Psoas muscle (tissue), 8 donors: Measurements from ENCODE around the gene CFAP74. TPM values are rescaled to one million over a fixed set of nuclear protein-coding genes. Genes with fewer than 3 reads are reported as not detected.

ENCODE experiments used
- ATAC-seq, 4 donors: fragments of 200-7000 bp; cut with Tn5 transposase; one replicate each; pipeline ENCODE4 v1.9.1; 2020; ENCODE audit warnings: moderate library complexity in 3 of 4, mild to moderate bottlenecking in 2 of 4
- DNase-seq, 2 donors: peaks; one replicate each; pipeline ENCODE4 v3.0.0-alpha.2; 2020
- H3K27ac ChIP-seq: fragments of 200-600 bp; one replicate; pipeline ENCODE4 v1.8.0; 2022
- H3K27me3 ChIP-seq, 3 donors: fragments of 200-600 bp in 1 of 3; one replicate each; pipeline versions ENCODE4 v1.6.1 to v1.8.0; 2013 to 2022; ENCODE audit warnings: low read length in 2 of 3, mild to moderate bottlenecking in 2 of 3, moderate library complexity in 1 of 3; ENCODE audit not compliant: insufficient read depth in 3 of 3
- H3K36me3 ChIP-seq, 2 donors: fragments of 200-600 bp in 1 of 2; one replicate each; pipeline versions ENCODE4 v1.6.1 to v1.8.0; 2013 to 2022; ENCODE audit warnings: low read depth in 1 of 2, mild to moderate bottlenecking in 1 of 2, moderate library complexity in 1 of 2; ENCODE audit not compliant: insufficient read depth in 1 of 2
- H3K4me1 ChIP-seq: fragments of 200-600 bp; one replicate; pipeline ENCODE4 v1.8.0; 2022
- H3K4me3 ChIP-seq: fragments of 200-600 bp; one replicate; pipeline ENCODE4 v1.8.0; 2022; ENCODE audit warnings: mild to moderate bottlenecking
- H3K9me3 ChIP-seq: fragments of 200-600 bp; one replicate; pipeline ENCODE4 v1.8.0; 2022
- WGBS, 3 donors: extraction: QIAGEN DNeasy Blood & Tissue Kit; methylation state at CpG; one replicate each; pipeline versions ENCODE4 v1.1.6 to v1.1.7; 2013; 5-methylcytosine and 5-hydroxymethylcytosine counted together
- intact Hi-C, 2 donors: fragments of 100-400 bp; cut with DNase I; formaldehyde crosslinking; loops; one replicate each; pipeline versions ENCODE4 v1.11.0 to v1.14.2; 2022
- polyA plus RNA-seq, 3 donors: library from polyadenylated mRNA; stranded (reverse); fragments of 200-250 nt; gene quantifications; one replicate each; pipeline ENCODE4 v1.2.3, GENCODE V29; 2013
- total RNA-seq, 4 donors: library from RNA; stranded (reverse); fragmentation: NEBNext Ultra II Directional in 2 of 4; extraction: Animal tissue kit (Norgen Biotek cat#: 25700) in 2 of 4; gene quantifications; one replicate each; pipeline versions ENCODE4 v1.2.1 to v1.2.4, GENCODE V29; 2021 to 2023
- TF ChIP-seq, protein P1 (sequence below): fragments of 200-600 bp; IDR thresholded peaks from one replicate; pipeline ENCODE4 v1.8.0; 2022; ENCODE audit warnings: antibody characterized with exemption
- donor health status: healthy with polysubstance abuse.
- donor health status: DM: no; HTN: no; CAD: no; lungs with moderate emphysema.
- donor health status: Bipolar disorder and iron deficiency.
- donor health status: healthy.
- donor health status: DM: yes; HTN: yes; CAD: no.
- donor health status: DM: no; HTN: no; CAD: no.
- donor health status: DM: no; HTN: no; CAD: no.
- donor health status: DM: yes; HTN: yes; CAD: no.

The CFAP74 gene
- total and polyA plus RNA-seq, 7 donors: 0.01 to 0.05 TPM; not detected in 5

DNA sequence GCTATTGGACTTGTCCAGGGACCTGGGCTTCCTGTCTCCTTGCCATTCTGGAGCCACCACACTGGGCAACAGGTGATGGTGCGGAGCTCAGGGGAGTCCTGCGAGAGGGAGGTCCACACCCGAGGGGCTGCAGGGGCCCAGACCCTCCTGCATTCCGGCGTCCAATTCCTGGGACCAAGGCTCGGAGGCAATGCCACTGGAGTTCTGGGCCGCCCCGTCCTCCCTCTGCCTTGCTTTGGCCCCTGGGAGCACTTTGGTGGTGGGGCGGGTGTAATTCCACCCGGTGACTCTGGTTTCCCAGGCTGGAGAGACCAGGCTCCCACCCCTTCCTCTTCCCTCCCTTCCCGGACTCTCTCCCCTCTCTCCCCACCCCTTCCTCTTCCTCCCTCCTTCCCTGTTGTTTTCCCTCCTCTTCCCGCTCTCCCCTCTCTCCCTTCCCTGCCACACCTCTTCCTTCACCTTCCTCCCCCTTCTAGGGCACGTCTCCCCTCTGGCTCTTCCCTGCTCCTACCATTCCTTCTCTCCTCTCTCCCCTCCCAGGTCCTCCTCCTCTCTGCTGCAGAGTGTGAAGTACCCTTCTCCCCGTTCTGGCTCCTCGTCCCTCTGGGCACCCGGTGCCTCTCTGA, 48.6 kb upstream of the CFAP74 start:
- no peak for DNase-seq
- TF ChIP-seq, protein P1, sequence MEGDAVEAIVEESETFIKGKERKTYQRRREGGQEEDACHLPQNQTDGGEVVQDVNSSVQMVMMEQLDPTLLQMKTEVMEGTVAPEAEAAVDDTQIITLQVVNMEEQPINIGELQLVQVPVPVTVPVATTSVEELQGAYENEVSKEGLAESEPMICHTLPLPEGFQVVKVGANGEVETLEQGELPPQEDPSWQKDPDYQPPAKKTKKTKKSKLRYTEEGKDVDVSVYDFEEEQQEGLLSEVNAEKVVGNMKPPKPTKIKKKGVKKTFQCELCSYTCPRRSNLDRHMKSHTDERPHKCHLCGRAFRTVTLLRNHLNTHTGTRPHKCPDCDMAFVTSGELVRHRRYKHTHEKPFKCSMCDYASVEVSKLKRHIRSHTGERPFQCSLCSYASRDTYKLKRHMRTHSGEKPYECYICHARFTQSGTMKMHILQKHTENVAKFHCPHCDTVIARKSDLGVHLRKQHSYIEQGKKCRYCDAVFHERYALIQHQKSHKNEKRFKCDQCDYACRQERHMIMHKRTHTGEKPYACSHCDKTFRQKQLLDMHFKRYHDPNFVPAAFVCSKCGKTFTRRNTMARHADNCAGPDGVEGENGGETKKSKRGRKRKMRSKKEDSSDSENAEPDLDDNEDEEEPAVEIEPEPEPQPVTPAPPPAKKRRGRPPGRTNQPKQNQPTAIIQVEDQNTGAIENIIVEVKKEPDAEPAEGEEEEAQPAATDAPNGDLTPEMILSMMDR: no peak
- intact Hi-C loops: no loop called here
- ATAC-seq: no peak
- no peaks in the 10 kb centered on the region for H3K9me3 ChIP-seq
- no peak overlapping the region for H3K27ac ChIP-seq
- H3K27me3 ChIP-seq: peaks cover 0 to 55% (median 30%) of the 10 kb centered on the region in 3 donors
- H3K4me1 ChIP-seq: no peaks in the 10 kb centered on the region
- no peak overlapping the region for H3K4me3 ChIP-seq
- 50 to 66% (median 55%) methylated on average over 12 to 16 of the region's 16 CpGs for WGBS, 3 donors
- H3K36me3 ChIP-seq: no peaks in the 10 kb centered on the region

DNA sequence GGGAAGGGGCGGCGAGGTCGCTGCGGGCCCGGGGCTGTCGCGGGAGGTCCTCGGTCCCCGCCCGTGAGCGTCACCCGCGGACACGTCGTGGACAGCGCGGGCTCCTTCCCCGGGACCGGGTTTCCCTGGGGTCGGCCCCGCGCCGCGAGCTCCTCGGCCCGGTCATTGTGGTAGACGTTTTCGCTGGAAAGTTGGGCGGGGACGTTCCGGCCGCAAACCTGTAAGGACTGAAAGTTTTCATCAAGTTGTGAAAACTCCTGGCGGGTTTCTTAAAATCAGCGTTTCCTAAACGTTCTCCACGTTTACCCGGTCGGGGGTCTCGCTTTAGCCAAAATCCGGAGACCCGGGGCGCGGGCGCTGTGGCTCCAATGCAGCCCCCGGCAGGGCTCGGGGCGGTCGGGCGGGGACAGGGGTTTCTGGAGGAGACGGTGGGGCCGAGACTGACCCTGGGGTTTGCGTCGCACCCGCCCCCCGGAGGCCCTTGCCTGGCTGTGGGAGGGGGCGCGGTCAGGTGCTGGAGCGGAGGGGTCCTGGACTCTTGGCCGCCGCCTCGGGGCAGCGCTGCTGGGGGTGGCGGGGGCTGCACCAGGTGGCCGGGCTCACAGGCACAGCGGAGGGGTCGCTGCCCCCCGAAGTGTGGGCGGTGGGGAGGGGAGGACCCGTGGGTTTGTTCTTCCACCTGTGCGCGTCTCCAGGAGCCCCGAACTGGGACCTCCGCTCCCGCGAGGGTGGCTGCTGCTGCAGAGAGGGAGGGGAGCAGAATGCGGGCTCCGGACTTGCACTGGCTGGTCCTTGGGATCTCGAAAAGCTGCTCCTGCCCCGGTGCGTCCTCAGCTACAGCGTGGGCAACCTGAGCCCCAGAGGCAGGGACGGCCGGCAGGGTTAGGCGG, 47.5 kb upstream of the CFAP74 start:
- Histone ChIP-seq H3K27me3 (peaks cover 0 to 62% (median 30%) of the 10 kb centered on the region in 3 donors), H3K36me3 (no peaks in the 10 kb centered on the region), H3K9me3 (no peaks in the 10 kb centered on the region), H3K4me3 (peak overlapping the region; percentile 30), H3K27ac (no peak overlapping the region), H3K4me1 (no peaks in the 10 kb centered on the region)
- ATAC-seq (no peak), DNase-seq (no peak)
- TF ChIP-seq, protein P1: no peak
- intact Hi-C loops: no loop called here
- WGBS, 3 donors: 7 to 10% (median 7%) methylated on average over 71 to 84 of the region's 84 CpGs

DNA sequence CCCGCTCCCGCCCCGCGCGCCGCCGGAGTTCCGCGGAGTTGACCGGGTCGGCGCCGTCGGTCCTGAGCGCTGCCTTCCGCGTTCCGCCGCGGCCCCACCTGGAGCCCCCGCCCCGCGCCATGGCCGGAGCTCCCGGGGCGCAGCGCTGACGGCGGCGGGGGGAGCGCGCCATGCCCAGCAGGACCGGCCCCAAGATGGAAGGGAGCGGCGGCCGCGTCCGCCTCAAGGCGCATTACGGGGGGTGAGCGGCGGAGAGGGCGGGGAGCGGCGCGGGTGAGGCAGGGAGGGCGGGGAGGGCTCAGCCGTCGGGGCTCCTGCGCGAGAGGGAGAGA, 46.8 kb upstream of the CFAP74 start:
- no peak overlapping the region for H3K27ac ChIP-seq
- no peak for ATAC-seq

DNA sequence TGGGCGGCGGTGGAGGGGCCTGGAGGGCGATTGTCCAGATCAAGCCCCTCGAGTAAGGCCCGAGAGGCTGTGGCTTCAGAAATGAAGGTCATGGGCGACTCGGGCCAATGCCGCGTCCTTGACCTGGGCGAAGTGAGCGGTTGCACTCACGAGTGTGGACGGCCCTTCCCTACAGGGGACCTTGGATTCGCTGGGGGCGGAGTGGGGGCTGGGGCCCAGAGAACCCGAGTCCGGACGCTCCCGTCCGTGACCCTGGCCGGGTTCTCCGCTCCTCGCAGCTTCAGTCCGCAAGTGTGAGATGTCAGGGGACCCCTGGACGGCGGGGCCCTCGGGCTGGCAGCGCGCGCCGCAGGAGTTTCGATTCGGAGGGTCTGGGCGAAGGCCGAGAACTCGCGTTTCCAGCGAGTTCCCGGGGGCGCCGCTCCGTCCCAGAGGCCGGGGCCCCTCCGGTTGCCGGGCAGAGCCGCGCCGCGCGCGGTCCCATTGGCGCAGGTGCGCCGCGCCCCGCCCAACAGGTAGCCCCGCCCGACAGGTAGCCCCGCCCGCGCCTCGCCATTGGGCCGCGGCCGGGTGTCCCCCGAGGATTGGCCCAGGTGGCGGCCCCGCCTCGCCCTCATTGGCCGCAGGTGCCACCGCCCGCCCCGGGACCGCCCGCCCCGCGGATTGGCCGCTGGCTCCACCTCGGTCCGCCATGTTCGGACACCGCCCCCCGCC, 46.3 kb upstream of the CFAP74 start, which contains the start of gene PRKCZ:
TSS of gene PRKCZ (plus strand) at position 694 of the 714 bp plus-strand sequence. CDS start 220 bp downstream, outside the sequence.
- TF ChIP-seq, protein P1: no peak
- Histone ChIP-seq H3K36me3 (no peaks in the 10 kb centered on the region), H3K4me1 (no peaks in the 10 kb centered on the region), H3K27ac (no peak within 1 kb of the TSS), H3K27me3 (peaks cover 0 to 71% (median 33%) of the 10 kb centered on the region in 3 donors), H3K9me3 (no peaks in the 10 kb centered on the region), H3K4me3 (peak within 1 kb of the TSS; percentile 57)
- intact Hi-C loops: loop anchor here in 1 of 2 donors (5.0 kb wide), 2 partner anchors 88 to 108 kb away; no protein-coding TSS in a partner anchor
- WGBS, 3 donors: 2 to 3% (median 3%) methylated on average over 50 to 83 of the region's 83 CpGs
- peak; percentile 12 to 46 (median 32) for ATAC-seq
- peak; percentile 66 to 76 for DNase-seq

More for the DNA sequence above, 46.8 kb upstream of the CFAP74 start:
- Histone ChIP-seq H3K4me3 (peak overlapping the region; percentile 30), H3K27me3 (peaks cover 0 to 68% (median 33%) of the 10 kb centered on the region in 3 donors), H3K4me1 (no peaks in the 10 kb centered on the region), H3K36me3 (no peaks in the 10 kb centered on the region), H3K9me3 (no peaks in the 10 kb centered on the region)
- TF ChIP-seq, protein P1: no peak
- no peak for DNase-seq
- intact Hi-C loops: no loop called here
- WGBS, 3 donors: 0 to 1% (median 0%) methylated on average over 1 to 51 of the region's 51 CpGs
